ENCODE measurements around the gene SNCB. TPM values are rescaled to one million over a fixed set of nuclear protein-coding genes. Genes with fewer than 3 reads are reported as not detected.

Gene SNCB
- total and polyA plus RNA-seq, 11 donors, result 0.23 TPM; not detected in 10

- ATAC-seq, result no peak
- Histone ChIP-seq H3K36me3 (no peaks in the 10 kb centered on the region), H3K4me1 (peaks cover 0 to 11% (median under 1%) of the 10 kb centered on the region in 12 donors), H3K4me3 (no peak overlapping the region), H3K27ac (no peak overlapping the region), H3K9me3 (no peaks in the 10 kb centered on the region), H3K27me3 (peaks cover 0 to 58% (median 15%) of the 10 kb centered on the region in 9 donors)
- TF ChIP-seq POLR2A (IDR thresholded peaks at IDR 0.05) (no peak), CTCF (IDR thresholded peaks at IDR 0.05) (no peak)
- 27 to 34% (median 30%) methylated on average over 5 to 6 of the region's 6 CpGs for WGBS, 4 donors
- DNase-seq, result peak in 2 of 5 donors; percentile 8 to 50
- intact Hi-C loops (cut with DNase I), result loop anchor here in 6 of 10 donors (5.0 to 10.0 kb wide), 4 partner anchors 150 to 448 kb away; partner anchors contain the start of gene UNC5A (in 1 of the 6)
Observed at GRCh38 chr5:176664479-176664878, 34.1 kb upstream of the SNCB start.

- ATAC-seq (no peak), DNase-seq (peak in 1 of 5 donors; percentile 20)
- no peak overlapping the region for H3K4me3 ChIP-seq
- peaks cover 0 to 50% (median 15%) of the 10 kb centered on the region in 9 donors for H3K27me3 ChIP-seq
- H3K36me3 ChIP-seq, result no peaks in the 10 kb centered on the region
- no peak overlapping the region for H3K27ac ChIP-seq
- TF ChIP-seq POLR2A (IDR thresholded peaks at IDR 0.05), result no peak
- TF ChIP-seq CTCF (IDR thresholded peaks at IDR 0.05), result no peak
- H3K4me1 ChIP-seq, result peaks cover 0 to 20% (median 8%) of the 10 kb centered on the region in 12 donors
- intact Hi-C loops (cut with DNase I), result loop anchor here in 6 of 10 donors (5.0 to 10.0 kb wide), 4 partner anchors 151 to 449 kb away; partner anchors contain the start of gene UNC5A (in 1 of the 6)
- H3K9me3 ChIP-seq, result no peaks in the 10 kb centered on the region
- WGBS, 4 donors, result 85 to 93% (median 86%) methylated on average over 10 of the region's 10 CpGs
Observed at GRCh38 chr5:176663566-176663965, 33.2 kb upstream of the SNCB start.

GRCh38 chr5:176662371-176663333, 32.3 kb upstream of the SNCB start:
- intact Hi-C loops (cut with DNase I), result loop anchor here in 6 of 10 donors (5.0 to 10.0 kb wide), 4 partner anchors 152 to 450 kb away; partner anchors contain the start of gene UNC5A (in 1 of the 6)
- DNase-seq, result peak in 2 of 5 donors; percentile 13 to 60
- TF ChIP-seq POLR2A (IDR thresholded peaks at IDR 0.05) (no peak), CTCF (IDR thresholded peaks at IDR 0.05) (no peak)
- H3K9me3 ChIP-seq, result no peaks in the 10 kb centered on the region
- WGBS, 4 donors, result 83 to 94% (median 87%) methylated on average over 16 to 21 of the region's 21 CpGs
- H3K36me3 ChIP-seq, result peaks cover 0 to 3% (median under 1%) of the 10 kb centered on the region in 9 donors
- peaks cover 0 to 41% (median 14%) of the 10 kb centered on the region in 9 donors for H3K27me3 ChIP-seq
- no peak for ATAC-seq
- H3K27ac ChIP-seq, result no peak overlapping the region
- H3K4me3 ChIP-seq, result no peak overlapping the region
- peaks cover 0 to 30% (median 12%) of the 10 kb centered on the region in 12 donors for H3K4me1 ChIP-seq

GRCh38 chr5:176661676-176662075, 31.3 kb upstream of the SNCB start:
- H3K9me3 ChIP-seq, result no peaks in the 10 kb centered on the region
- peaks cover 0 to 31% (median 12%) of the 10 kb centered on the region in 12 donors for H3K4me1 ChIP-seq
- H3K27me3 ChIP-seq, result peaks cover 0 to 40% (median 14%) of the 10 kb centered on the region in 9 donors
- peak in 2 of 5 donors; percentile 21 to 40 for DNase-seq
- no peak overlapping the region for H3K27ac ChIP-seq
- intact Hi-C loops (cut with DNase I), result loop anchor here in 9 of 10 donors (2.0 to 10.0 kb wide), 7 partner anchors 153 to 451 kb away; partner anchors contain the start of gene UNC5A (in 1 of the 9)
- ATAC-seq, result no peak
- peaks cover 0 to 12% (median 6%) of the 10 kb centered on the region in 9 donors for H3K36me3 ChIP-seq
- H3K4me3 ChIP-seq, result no peak overlapping the region
- TF ChIP-seq CTCF (IDR thresholded peaks at IDR 0.05) (no peak), POLR2A (IDR thresholded peaks at IDR 0.05) (no peak)
- 78 to 88% (median 80%) methylated on average over 10 of the region's 10 CpGs for WGBS, 4 donors
